K562 (cell line): ENCODE data around the gene DOLPP1. TPM values are rescaled to one million over a fixed set of nuclear protein-coding genes. Genes with fewer than 3 reads are reported as not detected.
A peak's percentile ranks its signal among the peaks of the same experiment; 100 is the strongest.

Experiments used
- BHLHE40 ChIP-seq: IDR thresholded peaks from 2 replicates; pipeline ENCODE4 v1.6.1; 2011; ENCODE audit warnings: low read length, improper control_type of control experiment
- BMI1 ChIP-seq: fragments of 150-350 bp; IDR thresholded peaks from 2 replicates; pipeline ENCODE4 v1.6.1; 2014; ENCODE audit warnings: low read length
- CHD1 ChIP-seq: fragments of 200-600 bp; sonication (generic); IDR thresholded peaks from one replicate; pipeline ENCODE4 v1.6.1; 2012; ENCODE audit warnings: mild to moderate bottlenecking, moderate library complexity, low read length, inconsistent platforms
- CHD2 ChIP-seq: IDR thresholded peaks from 2 replicates; pipeline ENCODE4 v1.6.1; 2011; ENCODE audit warnings: low read depth, low read length
- CXXC5 ChIP-seq: fragments of 250-450 bp; sonication (Bioruptor Pico); IDR thresholded peaks from 2 replicates; pipeline ENCODE4 v1.8.0; 2022; ENCODE audit warnings: inconsistent platforms, mild to moderate bottlenecking, moderate library complexity
- DIDO1 ChIP-seq: fragments of 450-650 bp; IDR thresholded peaks from 2 replicates; pipeline ENCODE4 v1.6.1; 2016; ENCODE audit warnings: low read depth, missing biosample characterization, missing genetic modification characterization
- ETS2 ChIP-seq: IDR thresholded peaks from 2 replicates; pipeline ENCODE4 v1.6.1; 2016; ENCODE audit warnings: borderline replicate concordance, missing genetic modification characterization, mild to moderate bottlenecking, moderate library complexity, missing compliant biosample characterization; ENCODE audit not compliant: poor library complexity, severe bottlenecking
- GATAD2B ChIP-seq: fragments of 450-650 bp; IDR thresholded peaks from 2 replicates; pipeline ENCODE4 v1.6.1; 2017; ENCODE audit warnings: mild to moderate bottlenecking, borderline replicate concordance
- L3MBTL2 ChIP-seq: fragments of 450-650 bp; IDR thresholded peaks from 2 replicates; pipeline ENCODE4 v1.6.1; 2016; ENCODE audit warnings: mild to moderate bottlenecking, moderate library complexity
- NEUROD1 ChIP-seq: fragments of 150-350 bp; IDR thresholded peaks from 2 replicates; pipeline ENCODE4 v1.6.1; 2014; ENCODE audit warnings: borderline replicate concordance, low read length, low read depth; ENCODE audit not compliant: partially characterized antibody
- NR2C2 ChIP-seq, 2 experiments: fragments of 200-800 bp in 1 of 2; sonication (Bioruptor generic) in 1 of 2; sonication (generic) in 1 of 2; formaldehyde crosslinking in 1 of 2; IDR thresholded peaks; 2 replicates each; pipeline versions ENCODE4 v1.6.1 to v1.8.0; 2016 to 2022; ENCODE audit warnings: mild to moderate bottlenecking in 1 of 2, missing compliant biosample characterization in 1 of 2, missing genetic modification characterization in 1 of 2, missing genetic modification reagents in 1 of 2
- OTX1 ChIP-seq: fragments of 450-650 bp; formaldehyde crosslinking; IDR thresholded peaks from 2 replicates; pipeline ENCODE4 v1.4.0; 2022; ENCODE audit warnings: mild to moderate bottlenecking
- SETDB1 ChIP-seq: IDR thresholded peaks from one replicate; pipeline ENCODE4 v1.6.1; 2012; ENCODE audit warnings: low read length, control low read depth, inconsistent platforms
- TRIM24 ChIP-seq, 2 experiments: fragments of 450-650 bp; IDR thresholded peaks; 2 replicates each; pipeline ENCODE4 v1.6.1; 2016
- U2AF1 ChIP-seq: fragments of 200-400 bp; formaldehyde crosslinking; optimal IDR thresholded peaks from 2 replicates; pipeline ENCODE3; 2017; ENCODE audit warnings: mild to moderate bottlenecking, low read depth, low read length, moderate library complexity
- WHSC1 ChIP-seq: IDR thresholded peaks from one replicate; pipeline ENCODE4 v1.6.1; 2012; ENCODE audit warnings: low read length, control low read depth, inconsistent platforms
- ZBTB7A ChIP-seq: IDR thresholded peaks from 2 replicates; pipeline ENCODE4 v1.6.1; 2011; ENCODE audit warnings: low read depth, mild to moderate bottlenecking, low read length, moderate library complexity, borderline replicate concordance; ENCODE audit not compliant: control insufficient read depth
- ZBTB8A ChIP-seq: fragments of 450-650 bp; IDR thresholded peaks from 2 replicates; pipeline ENCODE4 v1.6.1; 2018; ENCODE audit warnings: mild to moderate bottlenecking, moderate library complexity; ENCODE audit not compliant: partially characterized antibody
- ZC3H11A ChIP-seq: IDR thresholded peaks from 2 replicates; pipeline ENCODE4 v1.6.1; 2012; ENCODE audit warnings: low read depth, low read length, improper control_type of control experiment
- ZNF311 ChIP-seq: fragments of 250-450 bp; sonication (Bioruptor Pico); IDR thresholded peaks from 2 replicates; pipeline ENCODE4 v1.4.0; 2020; ENCODE audit warnings: mild to moderate bottlenecking, moderate library complexity
- ZNF347 ChIP-seq: fragments of 450-650 bp; formaldehyde crosslinking; IDR thresholded peaks from 2 replicates; pipeline ENCODE4 v1.4.0; 2020; ENCODE audit warnings: low read depth, mild to moderate bottlenecking, moderate library complexity
- polyA plus RNA-seq, 8 experiments: library from polyadenylated mRNA; depleted of rRNA in 4 of 8; stranded (reverse) in 5 of 8; unstranded in 3 of 8; fragments of >200 nt; fragmentation: Nextera tagmentation in 2 of 8; fragmentation: Illumina TruSeq in 1 of 8; extraction: Ambion mirVana in 2 of 8; extraction: Trizol in 1 of 8; gene quantifications; 2 replicates each; pipeline versions ENCODE4 v1.2.1 to v1.2.3, GENCODE V29; 2011 to 2014; ENCODE audit warnings: inconsistent platforms in 1 of 8, missing spikeins in 1 of 8
- total RNA-seq, 7 experiments: library from RNA; depleted of rRNA in 6 of 7; stranded (reverse); fragments of >200 nt in 6 of 7; fragmentation: Illumina TruSeq in 2 of 7; extraction: Trizol in 2 of 7; gene quantifications; 2 replicates each; pipeline versions ENCODE4 v1.2.1 to v1.2.3, GENCODE V29; 2011 to 2021; ENCODE audit warnings: low replicate concordance in 1 of 7
- TF ChIP-seq, protein P1 (sequence below): sonication (generic); formaldehyde crosslinking; IDR thresholded peaks from 2 replicates; pipeline ENCODE4 v1.8.0; 2022; ENCODE audit warnings: mild to moderate bottlenecking, missing genetic modification reagents
- TF ChIP-seq, protein P2 (sequence below), 2 experiments: fragments of 250-450 bp in 1 of 2; fragments of 450-650 bp in 1 of 2; sonication (Bioruptor Pico) in 1 of 2; IDR thresholded peaks; 2 replicates each; pipeline versions ENCODE4 v1.6.1 to v1.8.0; 2016 to 2021; ENCODE audit warnings: mild to moderate bottlenecking in 2 of 2, moderate library complexity in 2 of 2, missing compliant biosample characterization in 1 of 2, missing genetic modification characterization in 1 of 2
- TF ChIP-seq, protein P3 (sequence below): fragments of 450-650 bp; IDR thresholded peaks from 2 replicates; pipeline ENCODE4 v1.6.1; 2016; ENCODE audit warnings: low read depth, mild to moderate bottlenecking, moderate library complexity
- TF ChIP-seq, protein P4 (sequence below): sonication (generic); formaldehyde crosslinking; IDR thresholded peaks from 2 replicates; pipeline ENCODE4 v1.8.0; 2022; ENCODE audit warnings: missing genetic modification reagents, mild to moderate bottlenecking, borderline replicate concordance

DOLPP1 gene
- total and polyA plus RNA-seq, 9 of the 15 experiments (the other 6 are each of a cell fraction or from before 2014, with no cell fraction given) = 3.0 to 39.8 (median 30.5) TPM

DNA sequence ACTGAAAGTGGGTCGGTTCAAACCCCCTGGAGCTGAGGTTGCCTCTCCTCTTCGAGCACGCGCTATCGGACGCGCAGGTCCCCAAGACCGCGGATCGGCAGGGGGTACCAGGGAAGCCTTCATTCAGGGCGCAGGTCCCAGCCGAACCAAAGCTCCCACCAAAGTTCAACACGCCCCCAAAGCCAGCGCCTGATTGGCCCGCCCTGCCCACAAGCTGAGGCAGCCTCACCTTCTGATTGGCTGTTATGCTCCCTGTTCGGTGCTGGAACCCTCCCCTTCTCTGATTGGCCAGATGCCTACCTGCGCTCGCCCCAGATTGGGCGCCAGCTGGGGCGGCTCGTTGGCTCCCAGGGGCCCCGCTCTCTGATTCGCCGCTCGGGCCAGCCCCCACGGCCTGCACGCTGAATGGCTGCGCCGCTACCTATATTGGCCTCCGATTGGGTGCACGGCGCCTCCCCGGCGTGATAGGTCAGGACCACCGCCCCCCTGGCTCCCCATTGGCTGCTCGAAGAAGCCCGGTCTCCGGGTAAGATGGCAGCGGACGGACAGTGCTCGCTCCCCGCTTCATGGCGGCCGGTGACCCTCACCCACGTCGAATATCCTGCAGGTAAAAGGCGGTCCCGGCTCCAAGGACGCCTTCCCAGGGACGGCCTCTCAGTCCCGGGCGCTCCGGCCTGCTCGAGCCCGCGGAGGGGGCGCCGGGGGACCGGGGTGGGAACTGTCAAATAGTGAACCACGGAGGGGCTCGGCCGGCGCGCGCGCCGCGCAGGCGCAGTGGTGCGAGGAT, at the start of gene DOLPP1 (continued):
- no peak for TF ChIP-seq ETS2 (tag)
- TF ChIP-seq, protein P1, sequence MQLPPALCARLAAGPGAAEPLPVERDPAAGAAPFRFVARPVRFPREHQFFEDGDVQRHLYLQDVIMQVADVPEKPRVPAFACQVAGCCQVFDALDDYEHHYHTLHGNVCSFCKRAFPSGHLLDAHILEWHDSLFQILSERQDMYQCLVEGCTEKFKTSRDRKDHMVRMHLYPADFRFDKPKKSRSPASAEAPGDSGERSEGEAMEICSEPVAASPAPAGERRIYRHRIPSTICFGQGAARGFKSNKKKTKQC = peak; percentile 62
- no peak; the same call in 1 of the 2 replicates for TF ChIP-seq DIDO1 (tag)
- TF ChIP-seq, protein P2, sequence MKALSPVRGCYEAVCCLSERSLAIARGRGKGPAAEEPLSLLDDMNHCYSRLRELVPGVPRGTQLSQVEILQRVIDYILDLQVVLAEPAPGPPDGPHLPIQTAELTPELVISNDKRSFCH (CRISPR knock-in tag; IDR thresholded peaks at IDR 0.05) = no peak
- TF ChIP-seq, protein P2 (tag; IDR thresholded peaks at IDR 0.05) = no peak
- TF ChIP-seq ZNF347 (CRISPR knock-in tag) = peak; percentile 80; the same call in 1 of the 2 replicates
- peak; percentile 91 for TF ChIP-seq ZNF311 (CRISPR knock-in tag)
- TF ChIP-seq L3MBTL2 = 0 out of 2 replicates have a peak, but pooled peaks have one; percentile 6
- no peak for TF ChIP-seq BHLHE40
- TF ChIP-seq NR2C2 (CRISPR knock-in tag; IDR thresholded peaks at IDR 0.05) = no peak
- peak; percentile 69 for TF ChIP-seq NR2C2 (tag; IDR thresholded peaks at IDR 0.05)
- no peak for TF ChIP-seq SETDB1
- TF ChIP-seq WHSC1 = no peak
- TF ChIP-seq NEUROD1 = peak; percentile 99
- no peak for TF ChIP-seq BMI1
- TF ChIP-seq CHD2 = peak; percentile 94
- no peak for TF ChIP-seq CHD1
- no peak for TF ChIP-seq GATAD2B
- peak; percentile 48 for TF ChIP-seq ZBTB7A
- TF ChIP-seq ZC3H11A = no peak
- TF ChIP-seq, protein P3, sequence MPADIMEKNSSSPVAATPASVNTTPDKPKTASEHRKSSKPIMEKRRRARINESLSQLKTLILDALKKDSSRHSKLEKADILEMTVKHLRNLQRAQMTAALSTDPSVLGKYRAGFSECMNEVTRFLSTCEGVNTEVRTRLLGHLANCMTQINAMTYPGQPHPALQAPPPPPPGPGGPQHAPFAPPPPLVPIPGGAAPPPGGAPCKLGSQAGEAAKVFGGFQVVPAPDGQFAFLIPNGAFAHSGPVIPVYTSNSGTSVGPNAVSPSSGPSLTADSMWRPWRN = no peak
- TF ChIP-seq TRIM24 (IDR thresholded peaks at IDR 0.05) = no peak
- peak; percentile 84 for TF ChIP-seq CXXC5 (CRISPR knock-in tag)
- TF ChIP-seq OTX1 (CRISPR knock-in tag) = peak; percentile 97
- TF ChIP-seq, protein P4, sequence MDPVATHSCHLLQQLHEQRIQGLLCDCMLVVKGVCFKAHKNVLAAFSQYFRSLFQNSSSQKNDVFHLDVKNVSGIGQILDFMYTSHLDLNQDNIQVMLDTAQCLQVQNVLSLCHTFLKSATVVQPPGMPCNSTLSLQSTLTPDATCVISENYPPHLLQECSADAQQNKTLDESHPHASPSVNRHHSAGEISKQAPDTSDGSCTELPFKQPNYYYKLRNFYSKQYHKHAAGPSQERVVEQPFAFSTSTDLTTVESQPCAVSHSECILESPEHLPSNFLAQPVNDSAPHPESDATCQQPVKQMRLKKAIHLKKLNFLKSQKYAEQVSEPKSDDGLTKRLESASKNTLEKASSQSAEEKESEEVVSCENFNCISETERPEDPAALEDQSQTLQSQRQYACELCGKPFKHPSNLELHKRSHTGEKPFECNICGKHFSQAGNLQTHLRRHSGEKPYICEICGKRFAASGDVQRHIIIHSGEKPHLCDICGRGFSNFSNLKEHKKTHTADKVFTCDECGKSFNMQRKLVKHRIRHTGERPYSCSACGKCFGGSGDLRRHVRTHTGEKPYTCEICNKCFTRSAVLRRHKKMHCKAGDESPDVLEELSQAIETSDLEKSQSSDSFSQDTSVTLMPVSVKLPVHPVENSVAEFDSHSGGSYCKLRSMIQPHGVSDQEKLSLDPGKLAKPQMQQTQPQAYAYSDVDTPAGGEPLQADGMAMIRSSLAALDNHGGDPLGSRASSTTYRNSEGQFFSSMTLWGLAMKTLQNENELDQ (CRISPR knock-in tag) = no peak
- no peak for TF ChIP-seq U2AF1
- no peak for TF ChIP-seq ZBTB8A
